OCI-LY1 (cell line): ENCODE measurements around the gene TRIM67.

ENCODE experiments used
- H2AFZ ChIP-seq: fragments of 200-600 bp; sonication (generic), shearing (Covaris generic); 2 replicates; pipeline ENCODE4 v1.6.0; 2014; ENCODE audit warnings: antibody characterized with exemption, mild to moderate bottlenecking, low read length
- H3F3A ChIP-seq: fragments of 200-600 bp; sonication (generic), shearing (Covaris generic); 2 replicates; pipeline ENCODE4 v1.6.0; 2014; ENCODE audit warnings: mild to moderate bottlenecking, antibody characterized with exemption, low read length, moderate library complexity; ENCODE audit not compliant: insufficient read depth
- H3K27ac ChIP-seq: fragments of 200-600 bp; sonication (generic); 2 replicates; pipeline ENCODE4 v1.5.1; 2014; ENCODE audit warnings: low read length, mixed run types, mild to moderate bottlenecking, low read depth; ENCODE audit not compliant: poor library complexity, severe bottlenecking
- H3K27me3 ChIP-seq: fragments of 200-600 bp; sonication (generic); 2 replicates; pipeline ENCODE4 v1.6.0; 2014; ENCODE audit warnings: antibody characterized with exemption, mild to moderate bottlenecking, low read length, moderate library complexity; ENCODE audit not compliant: insufficient read depth
- H3K36me3 ChIP-seq: fragments of 200-600 bp; sonication (generic); 2 replicates; pipeline ENCODE4 v1.6.1; 2014; ENCODE audit warnings: mild to moderate bottlenecking, antibody characterized with exemption, low read length, moderate library complexity, mixed read lengths; ENCODE audit not compliant: insufficient read depth
- H3K4me1 ChIP-seq: fragments of 200-600 bp; sonication (generic); 2 replicates; pipeline ENCODE4 v1.5.1; 2014; ENCODE audit warnings: mild to moderate bottlenecking, low read length, moderate library complexity; ENCODE audit not compliant: insufficient read depth, severe bottlenecking
- H3K4me2 ChIP-seq: fragments of 200-600 bp; sonication (generic), shearing (Covaris generic); 2 replicates; pipeline ENCODE4 v1.6.1; 2014; ENCODE audit warnings: low read length
- H3K4me3 ChIP-seq: fragments of 200-600 bp; sonication (generic); 2 replicates; pipeline ENCODE4 v1.5.1; 2014; ENCODE audit warnings: low read length, low read depth, mild to moderate bottlenecking, mixed read lengths; ENCODE audit not compliant: poor library complexity, severe bottlenecking
- H3K79me2 ChIP-seq: fragments of 200-600 bp; shearing (Covaris generic); 2 replicates; pipeline ENCODE4 v1.6.1; 2016; ENCODE audit warnings: mixed run types, low read length, mixed read lengths; ENCODE audit not compliant: insufficient read depth
- H3K9ac ChIP-seq: fragments of 200-600 bp; sonication (generic), shearing (Covaris generic); 2 replicates; pipeline ENCODE4 v1.6.1; 2014; ENCODE audit warnings: mild to moderate bottlenecking, low read length, mixed read lengths
- H3K9me2 ChIP-seq: fragments of 200-600 bp; sonication (generic), shearing (Covaris generic); 2 replicates; pipeline ENCODE4 v1.6.1; 2014; ENCODE audit warnings: low read depth, mild to moderate bottlenecking, low read length, mixed read lengths
- H3K9me3 ChIP-seq: fragments of 200-600 bp; shearing (Covaris generic); 2 replicates; pipeline ENCODE4 v1.6.1; 2014; ENCODE audit warnings: low read length, mixed read lengths
- H4K20me1 ChIP-seq: fragments of 200-600 bp; sonication (generic), shearing (Covaris generic); 2 replicates; pipeline ENCODE4 v1.6.0; 2016; ENCODE audit warnings: mild to moderate bottlenecking, low read length; ENCODE audit not compliant: insufficient read depth
- EZH2 ChIP-seq: fragments of 200-600 bp; sonication (generic), shearing (Covaris generic); IDR thresholded peaks from 2 replicates; pipeline ENCODE4 v1.8.0; 2017; ENCODE audit warnings: borderline replicate concordance, mixed run types, mild to moderate bottlenecking, antibody characterized with exemption, low read length, moderate library complexity, mixed read lengths
- TF ChIP-seq, protein P1 (sequence below): fragments of 200-600 bp; sonication (generic), shearing (Covaris generic); IDR thresholded peaks from 2 replicates; pipeline ENCODE4 v1.5.1; 2017; ENCODE audit warnings: mild to moderate bottlenecking, antibody characterized with exemption, low read length, moderate library complexity, mixed read lengths

The TRIM67 gene

DNA sequence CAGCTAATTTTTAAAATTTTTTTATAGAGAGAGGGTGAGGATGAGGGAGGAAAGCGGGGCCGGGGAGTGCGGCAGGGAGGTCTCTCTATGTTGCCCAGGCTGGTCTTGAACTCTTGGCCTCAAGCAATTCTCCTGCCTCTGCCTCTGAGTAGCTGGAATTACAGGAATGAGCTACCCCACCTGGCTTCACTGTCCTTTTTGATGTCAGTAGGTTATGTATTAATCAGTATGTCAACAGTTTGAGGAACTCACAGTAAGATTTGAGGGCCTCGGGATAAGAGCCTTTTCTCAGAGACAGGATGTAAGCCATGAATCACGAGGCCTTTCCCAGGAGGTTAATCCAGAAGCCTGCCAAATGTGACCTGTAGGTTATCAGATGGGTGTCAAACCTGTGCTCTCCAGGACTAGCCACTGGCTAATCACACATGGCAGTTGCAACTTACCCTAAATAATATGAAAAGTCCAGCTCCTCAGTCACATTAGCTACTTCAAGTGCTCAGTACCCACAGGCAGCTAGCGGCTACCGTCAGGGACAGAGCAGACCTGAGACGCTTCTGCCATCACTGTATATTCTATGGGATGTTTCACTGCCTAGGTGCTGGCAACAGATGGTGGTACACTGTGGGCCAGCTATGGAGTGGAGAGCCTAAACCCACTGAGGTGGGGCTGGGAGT, 33.1 kb downstream of the TRIM67 start:
- H3K9me3 ChIP-seq = no peaks in the 10 kb centered on the region
- no peaks in the 10 kb centered on the region for H3K4me1 ChIP-seq
- H3K4me3 ChIP-seq = no peak overlapping the region
- H4K20me1 ChIP-seq = no peaks in the 10 kb centered on the region
- no peak overlapping the region for H3K4me2 ChIP-seq
- H3K9ac ChIP-seq = no peak overlapping the region
- H2AFZ ChIP-seq = no peak overlapping the region
- H3K27ac ChIP-seq = no peak overlapping the region
- no peaks in the 10 kb centered on the region for H3K9me2 ChIP-seq
- peaks cover under 1% of the 10 kb centered on the region; the same call in 1 of the 2 replicates for H3K27me3 ChIP-seq
- no peaks in the 10 kb centered on the region for H3K36me3 ChIP-seq
- TF ChIP-seq, protein P1, sequence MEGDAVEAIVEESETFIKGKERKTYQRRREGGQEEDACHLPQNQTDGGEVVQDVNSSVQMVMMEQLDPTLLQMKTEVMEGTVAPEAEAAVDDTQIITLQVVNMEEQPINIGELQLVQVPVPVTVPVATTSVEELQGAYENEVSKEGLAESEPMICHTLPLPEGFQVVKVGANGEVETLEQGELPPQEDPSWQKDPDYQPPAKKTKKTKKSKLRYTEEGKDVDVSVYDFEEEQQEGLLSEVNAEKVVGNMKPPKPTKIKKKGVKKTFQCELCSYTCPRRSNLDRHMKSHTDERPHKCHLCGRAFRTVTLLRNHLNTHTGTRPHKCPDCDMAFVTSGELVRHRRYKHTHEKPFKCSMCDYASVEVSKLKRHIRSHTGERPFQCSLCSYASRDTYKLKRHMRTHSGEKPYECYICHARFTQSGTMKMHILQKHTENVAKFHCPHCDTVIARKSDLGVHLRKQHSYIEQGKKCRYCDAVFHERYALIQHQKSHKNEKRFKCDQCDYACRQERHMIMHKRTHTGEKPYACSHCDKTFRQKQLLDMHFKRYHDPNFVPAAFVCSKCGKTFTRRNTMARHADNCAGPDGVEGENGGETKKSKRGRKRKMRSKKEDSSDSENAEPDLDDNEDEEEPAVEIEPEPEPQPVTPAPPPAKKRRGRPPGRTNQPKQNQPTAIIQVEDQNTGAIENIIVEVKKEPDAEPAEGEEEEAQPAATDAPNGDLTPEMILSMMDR = no peak
- TF ChIP-seq EZH2 = no peak
- no peaks in the 10 kb centered on the region for H3F3A ChIP-seq
- no peaks in the 10 kb centered on the region for H3K79me2 ChIP-seq

DNA sequence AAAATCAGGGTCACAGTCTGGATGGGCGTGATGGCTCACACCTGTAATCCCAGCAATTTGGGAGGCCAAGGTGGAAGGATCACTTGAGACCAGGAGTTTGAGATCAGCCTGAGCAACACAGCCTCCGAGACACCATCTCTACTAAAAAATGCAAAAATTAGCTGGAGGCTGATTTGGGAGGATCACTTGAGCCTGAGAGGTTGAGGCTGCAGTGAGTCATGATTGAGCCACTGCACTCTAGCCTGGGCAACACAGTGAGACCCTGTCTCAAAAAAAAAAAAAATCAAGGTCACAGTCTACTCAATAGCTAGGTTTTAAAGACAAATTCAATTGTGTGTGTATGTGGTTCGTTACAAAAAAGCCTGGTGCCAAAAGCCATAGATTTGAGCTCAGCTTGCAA, 34.4 kb downstream of the TRIM67 start:
- TF ChIP-seq, protein P1 = no peak
- TF ChIP-seq EZH2 = no peak
- no peak overlapping the region for H2AFZ ChIP-seq
- no peaks in the 10 kb centered on the region for H3K9me3 ChIP-seq
- no peaks in the 10 kb centered on the region for H3F3A ChIP-seq
- no peaks in the 10 kb centered on the region for H3K9me2 ChIP-seq
- no peak overlapping the region for H3K4me3 ChIP-seq
- no peaks in the 10 kb centered on the region for H4K20me1 ChIP-seq
- no peak overlapping the region for H3K9ac ChIP-seq
- H3K36me3 ChIP-seq = no peaks in the 10 kb centered on the region
- H3K27ac ChIP-seq = no peak overlapping the region
- no peaks in the 10 kb centered on the region for H3K4me1 ChIP-seq
- no peaks in the 10 kb centered on the region for H3K27me3 ChIP-seq
- no peak overlapping the region for H3K4me2 ChIP-seq
- H3K79me2 ChIP-seq = no peaks in the 10 kb centered on the region

DNA sequence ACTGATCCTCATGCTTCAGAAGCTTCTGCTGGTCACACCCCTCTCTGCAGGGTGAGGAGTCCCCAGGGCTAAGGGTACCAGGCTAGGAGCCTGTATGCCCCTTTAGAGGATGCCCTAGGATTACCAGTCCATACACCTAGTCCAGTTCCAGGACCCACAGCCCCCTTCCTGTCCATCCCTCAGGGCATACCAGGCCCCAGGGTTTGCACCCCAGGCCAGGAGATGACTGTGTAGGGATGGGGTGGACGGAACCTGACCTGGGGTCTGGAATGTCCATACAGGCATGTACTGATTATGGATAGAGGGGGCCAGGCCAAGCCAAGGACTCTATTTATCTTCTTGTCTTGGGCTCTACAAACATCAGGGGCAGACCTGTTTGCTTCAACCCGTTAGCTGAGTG, 34.9 kb downstream of the TRIM67 start:
- no peaks in the 10 kb centered on the region for H3K4me1 ChIP-seq
- no peaks in the 10 kb centered on the region for H3K27me3 ChIP-seq
- no peak overlapping the region for H3K27ac ChIP-seq
- no peaks in the 10 kb centered on the region for H3K9me3 ChIP-seq
- no peak overlapping the region for H3K4me2 ChIP-seq
- no peaks in the 10 kb centered on the region for H3F3A ChIP-seq
- TF ChIP-seq, protein P1 = no peak
- no peak for TF ChIP-seq EZH2
- no peaks in the 10 kb centered on the region for H4K20me1 ChIP-seq
- H3K79me2 ChIP-seq = no peaks in the 10 kb centered on the region
- H3K9me2 ChIP-seq = no peaks in the 10 kb centered on the region
- no peaks in the 10 kb centered on the region for H3K36me3 ChIP-seq
- no peak overlapping the region for H2AFZ ChIP-seq
- no peak overlapping the region for H3K9ac ChIP-seq
- no peak overlapping the region for H3K4me3 ChIP-seq
